NCI-H2227 treated with DMSO at 0.1 percent for 48 hours (cell line): Measurements from ENCODE around the gene SELENOP.
"Not testable (repeated sequence)": the region's sequence is repeated elsewhere in the genome, so short reads cannot be mapped to it uniquely, and the experiment has no call there.

Experiments used
- DNase-seq: peaks from one replicate; lab custom pipeline; 2025; lab: John Stamatoyannopoulos, UW

SELENOP gene

DNA sequence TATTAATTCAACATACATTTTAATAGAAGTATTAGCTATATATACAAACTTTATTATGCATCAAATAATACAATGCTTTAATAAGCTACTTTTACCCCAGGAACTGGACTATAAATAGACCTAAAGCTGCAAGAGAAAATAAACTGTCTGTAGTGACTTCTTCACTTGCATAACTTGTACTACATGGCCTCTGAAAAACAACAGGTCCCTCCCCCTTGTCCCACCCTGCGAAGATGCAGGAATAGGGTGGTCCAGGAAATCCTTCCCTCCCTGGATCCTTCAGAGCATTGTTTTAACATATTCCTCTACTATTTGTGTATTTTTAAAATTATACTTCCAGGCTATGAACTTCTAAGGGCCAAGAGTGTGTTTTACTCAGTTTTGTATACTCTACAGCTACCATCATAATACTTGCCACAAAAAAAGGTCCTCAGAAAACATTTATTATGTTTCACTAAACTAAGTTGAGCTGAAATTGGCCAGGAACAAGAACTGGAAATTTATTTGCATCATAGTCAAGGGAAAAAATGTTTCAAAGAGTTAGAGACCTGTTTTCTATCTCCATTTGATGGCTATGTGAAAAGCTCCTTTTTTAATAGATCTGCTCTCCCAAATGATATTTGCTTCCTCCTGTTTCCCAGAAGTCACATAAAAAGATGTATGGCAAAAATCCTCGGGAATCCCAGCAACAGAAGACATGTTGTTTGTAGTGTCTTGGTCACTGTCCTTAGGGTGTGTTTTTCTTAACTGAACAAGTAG lies 15.2 kb upstream of the SELENOP start:
- no peak for DNase-seq

DNA sequence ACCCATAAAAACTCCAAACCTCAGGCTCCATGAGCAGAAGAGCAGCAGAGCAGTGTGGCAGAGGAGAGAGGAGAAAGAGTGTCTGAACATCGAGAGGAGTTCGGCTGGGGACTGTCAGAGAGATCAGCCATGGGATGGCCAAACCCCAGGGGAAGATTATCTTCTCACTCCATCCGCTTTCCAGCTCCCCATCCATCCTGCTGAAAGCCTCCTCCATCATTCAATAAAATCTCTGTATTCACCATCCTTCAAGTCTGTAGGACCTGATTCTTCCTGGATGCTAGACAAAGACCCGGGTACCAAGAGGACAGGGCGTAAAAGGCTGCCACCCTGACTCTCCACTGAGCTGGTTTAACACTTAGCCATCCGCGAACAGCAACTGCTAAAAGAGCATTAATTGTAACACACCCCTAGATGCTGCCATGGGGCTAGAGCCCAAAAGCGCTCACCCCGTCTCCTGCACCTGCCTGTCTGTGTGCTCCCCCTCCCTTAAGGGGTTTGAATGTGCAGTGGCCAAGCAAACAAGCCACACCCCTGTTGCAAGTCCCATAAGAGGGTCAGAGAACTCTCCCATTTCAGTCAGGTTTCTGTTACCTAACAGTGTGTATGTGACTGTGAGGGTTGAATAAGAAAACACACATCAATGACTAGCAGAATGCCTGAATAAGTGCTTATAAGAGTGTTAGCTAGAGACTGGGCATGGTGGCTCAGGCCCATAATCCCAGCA lies 13.9 kb upstream of the SELENOP start:
- DNase-seq, result no peak

DNA sequence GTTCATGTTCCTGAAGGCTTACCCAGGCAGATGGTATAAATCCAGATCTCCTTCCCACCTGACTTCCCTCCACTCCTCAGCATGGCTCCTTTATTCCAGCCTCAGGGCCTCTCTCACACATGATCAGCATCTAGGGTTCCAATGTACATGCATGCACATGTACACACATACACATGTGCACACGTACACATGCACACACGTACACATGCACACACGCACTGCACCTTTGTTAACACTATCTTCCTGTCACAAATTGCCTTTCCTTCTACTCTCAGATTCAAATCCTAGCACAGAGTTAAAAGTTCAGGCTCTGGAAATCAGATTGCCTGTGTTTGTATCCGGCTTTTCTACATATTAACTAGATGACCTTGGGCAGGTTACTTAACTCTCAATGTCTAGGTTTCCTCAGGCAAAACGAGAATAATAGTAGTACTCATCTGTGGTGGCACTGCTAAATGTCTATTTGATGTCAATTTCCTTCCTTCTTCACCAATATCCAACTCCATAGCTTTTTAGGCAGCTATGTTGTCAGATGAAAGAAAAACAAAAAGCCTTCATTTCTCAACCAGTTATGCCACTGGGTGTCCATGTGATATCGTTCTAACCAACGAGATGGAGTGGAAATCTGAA lies 12.8 kb upstream of the SELENOP start:
- DNase-seq, result no peak

DNA sequence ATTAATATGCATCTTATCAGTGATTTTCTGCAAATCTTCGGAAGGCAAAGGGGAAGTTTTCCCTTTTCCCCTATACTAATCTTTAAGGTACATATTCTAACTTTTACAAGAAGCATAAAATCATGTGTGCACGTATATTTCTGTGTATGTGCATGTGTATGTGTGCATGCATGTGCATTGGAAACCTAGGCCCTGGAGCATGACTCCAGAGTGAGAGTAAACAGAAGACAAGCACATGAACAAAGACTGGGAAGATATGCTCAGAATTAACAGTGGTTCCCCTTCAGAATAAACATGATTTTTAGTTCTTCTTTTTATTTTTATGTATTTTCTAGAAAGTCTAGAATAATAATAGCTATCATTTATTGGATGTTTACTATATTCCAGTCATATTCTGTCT lies 10.9 kb upstream of the SELENOP start:
- DNase-seq, result no peak

DNA sequence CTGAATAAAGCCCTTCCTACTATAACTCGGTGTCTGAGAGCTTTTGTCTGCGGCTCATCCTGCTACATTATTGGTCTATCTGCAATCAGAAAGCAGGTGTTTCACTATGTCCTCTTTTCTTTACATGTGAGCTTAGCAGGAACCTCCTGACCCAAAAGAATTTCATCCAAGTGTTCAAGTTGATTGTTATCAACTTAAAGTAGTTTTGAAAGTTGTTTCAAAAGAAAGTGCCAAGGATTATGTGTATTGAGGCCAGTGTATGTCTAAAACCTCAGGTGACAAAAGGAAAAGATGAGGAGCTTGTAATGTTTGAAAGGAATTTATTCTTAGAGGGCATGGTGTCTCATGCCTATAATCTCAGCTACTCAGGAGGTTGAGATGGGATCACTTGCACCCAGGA lies 8.1 kb upstream of the SELENOP start:
- DNase-seq, result no peak

DNA sequence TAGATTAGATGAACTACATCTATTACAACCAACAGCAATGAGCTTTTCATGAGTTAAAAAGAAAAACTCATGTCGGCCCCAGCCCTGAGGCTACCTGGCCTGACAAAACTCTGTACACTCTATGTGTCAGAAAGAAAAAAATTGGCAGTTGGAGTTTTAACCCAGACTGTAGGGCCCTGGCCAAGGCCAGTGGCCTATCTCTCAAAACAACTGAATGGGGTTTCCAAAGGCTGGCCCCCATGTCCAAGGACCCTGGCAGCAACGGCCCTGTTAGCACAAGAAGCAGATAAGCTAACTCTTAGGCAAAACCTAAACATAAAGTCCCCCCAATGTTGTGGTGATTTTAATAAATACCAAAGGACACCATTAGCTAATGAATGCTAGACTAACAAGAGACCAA lies 4.9 kb upstream of the SELENOP start:
- not testable (repeated sequence) for DNase-seq

DNA sequence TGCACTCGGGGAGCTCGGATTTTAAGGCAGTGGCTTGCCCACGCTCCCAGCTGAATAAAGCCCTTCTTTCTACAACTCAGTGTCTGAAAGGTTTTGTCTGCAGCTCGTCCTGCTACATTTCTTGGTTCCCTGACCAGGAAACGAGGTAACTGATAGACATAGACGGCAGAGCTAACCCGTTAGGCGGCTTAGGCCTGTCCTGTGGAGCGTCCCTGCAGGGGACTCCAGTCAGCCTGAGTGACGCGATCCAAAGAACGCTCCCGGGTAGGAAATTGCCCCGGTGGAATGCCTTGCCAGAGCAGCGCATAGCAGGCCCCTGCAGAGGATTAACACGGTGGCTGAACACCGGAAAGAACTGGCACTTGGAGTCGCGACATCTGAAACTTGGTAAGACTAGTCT lies 1.8 kb upstream of the SELENOP start:
- DNase-seq, result no peak

DNA sequence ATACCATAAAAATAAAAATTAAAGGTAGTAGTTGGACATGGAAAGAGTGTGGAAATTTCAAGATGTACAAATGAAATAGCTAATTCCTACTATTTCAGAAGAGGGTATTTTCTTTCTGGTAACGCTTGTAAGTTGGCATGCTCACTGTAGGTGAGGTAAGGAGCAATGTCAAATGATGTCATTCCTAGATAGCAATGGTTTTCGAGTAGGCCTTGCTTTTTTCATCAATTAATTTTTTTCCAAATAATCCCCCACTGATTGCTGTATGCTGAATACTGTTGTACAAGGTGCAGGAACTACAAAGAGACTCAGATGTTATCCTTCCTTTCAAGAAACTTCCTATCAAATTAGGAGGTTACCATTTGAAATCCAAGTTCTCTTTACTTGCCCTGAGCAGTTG lies 928 bp upstream of the SELENOP start:
- no peak for DNase-seq

DNA sequence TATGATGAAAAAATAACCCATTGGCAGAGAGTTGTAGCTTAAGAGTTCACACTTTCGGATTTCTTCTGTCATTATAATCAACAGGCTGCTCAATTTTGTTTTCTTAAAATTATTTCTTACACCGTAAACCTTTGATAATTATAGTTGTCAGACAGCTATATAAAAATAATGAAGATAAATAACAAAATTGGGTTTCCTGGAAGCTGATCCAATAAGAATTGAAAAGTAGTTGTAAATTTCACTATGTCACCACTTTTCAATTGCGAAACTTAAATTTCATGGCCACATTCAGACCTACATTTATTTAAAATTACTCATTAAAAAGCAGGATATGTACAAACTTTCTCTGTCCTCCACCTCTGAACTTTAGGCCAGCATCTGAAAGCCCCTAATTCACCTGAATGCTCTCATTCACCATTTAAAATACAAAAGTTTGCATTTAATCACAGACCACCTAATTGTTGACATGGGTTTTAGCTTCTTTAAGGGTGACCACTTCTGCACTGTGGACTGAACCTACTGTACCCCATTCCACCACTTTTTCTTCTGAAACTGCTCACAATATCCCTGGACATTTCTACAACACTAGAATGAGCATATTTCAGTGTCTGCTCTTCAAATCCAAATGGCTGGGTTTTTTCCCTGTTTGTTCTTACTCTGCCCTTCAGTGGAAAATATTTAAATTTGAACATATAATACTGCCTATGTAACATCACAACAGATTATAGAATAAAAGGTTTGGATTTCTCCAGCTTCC lies 680 bp downstream of the SELENOP start:
- no peak for DNase-seq

DNA sequence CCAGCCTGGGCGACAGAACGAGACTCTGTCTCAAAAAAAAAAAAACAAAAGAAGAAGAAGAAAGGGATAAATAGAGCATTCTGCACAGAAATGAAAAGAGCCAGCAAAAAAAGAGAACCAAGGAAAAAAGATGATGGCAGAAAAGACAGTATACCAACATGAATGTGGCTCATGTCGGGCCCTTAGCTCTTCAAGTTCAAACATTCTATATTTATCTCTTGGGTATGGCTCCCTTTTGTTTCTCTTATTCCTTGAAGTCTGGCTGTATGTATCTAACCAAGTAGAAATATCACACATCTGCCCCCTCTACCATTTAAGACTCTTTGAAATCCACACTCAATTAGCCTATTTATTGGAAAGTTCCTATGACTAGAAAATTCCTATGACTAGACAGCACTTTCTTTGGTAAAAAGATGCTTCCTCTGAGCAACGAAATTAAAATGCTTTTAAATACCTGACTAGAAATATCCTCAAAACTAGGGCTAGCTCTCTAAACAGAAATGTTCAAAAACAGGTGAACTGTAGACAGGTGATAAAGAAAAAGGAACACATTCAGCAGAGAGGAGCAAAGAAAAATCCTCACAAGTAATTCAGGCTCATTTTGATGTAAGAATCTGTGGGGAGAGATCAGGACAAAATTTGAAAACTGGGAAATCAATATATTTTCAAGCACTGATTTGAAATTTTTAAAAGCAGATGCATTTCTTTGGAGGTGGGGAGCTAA lies 2.6 kb downstream of the SELENOP start:
- no peak for DNase-seq

DNA sequence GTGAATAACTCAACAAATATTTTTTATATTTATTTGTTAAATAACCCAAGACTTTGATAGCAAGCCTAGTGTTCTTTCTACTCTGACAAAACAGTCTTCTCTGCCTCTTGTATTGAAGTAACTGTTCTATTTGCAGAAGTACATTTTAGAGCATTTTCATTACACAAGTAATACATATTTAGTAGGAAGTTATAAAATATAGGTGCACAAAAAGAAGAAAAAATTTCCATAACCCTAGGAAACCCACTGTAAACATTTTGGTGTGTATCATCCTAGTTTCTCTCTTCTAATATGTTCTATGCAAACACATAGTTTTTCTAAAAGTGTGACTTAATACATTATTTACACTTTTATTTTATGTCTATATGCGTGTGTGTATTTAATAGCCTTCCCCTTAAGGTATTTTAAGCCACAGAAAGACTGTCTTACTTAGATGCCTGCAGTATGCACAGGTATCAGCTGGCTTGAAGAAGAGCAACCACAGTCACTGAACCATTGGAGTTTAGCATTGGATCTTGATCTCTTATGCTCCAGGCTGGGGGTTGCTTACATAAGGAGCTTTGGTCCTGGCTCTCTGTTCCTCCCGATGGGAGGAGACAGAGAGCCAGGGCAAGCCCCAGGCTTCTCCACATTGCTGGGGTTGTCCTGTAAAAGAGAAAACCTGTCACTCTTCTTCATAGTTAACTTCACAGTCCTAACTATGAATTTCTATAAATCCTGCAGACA lies 3.8 kb downstream of the SELENOP start:
- DNase-seq, result no peak

DNA sequence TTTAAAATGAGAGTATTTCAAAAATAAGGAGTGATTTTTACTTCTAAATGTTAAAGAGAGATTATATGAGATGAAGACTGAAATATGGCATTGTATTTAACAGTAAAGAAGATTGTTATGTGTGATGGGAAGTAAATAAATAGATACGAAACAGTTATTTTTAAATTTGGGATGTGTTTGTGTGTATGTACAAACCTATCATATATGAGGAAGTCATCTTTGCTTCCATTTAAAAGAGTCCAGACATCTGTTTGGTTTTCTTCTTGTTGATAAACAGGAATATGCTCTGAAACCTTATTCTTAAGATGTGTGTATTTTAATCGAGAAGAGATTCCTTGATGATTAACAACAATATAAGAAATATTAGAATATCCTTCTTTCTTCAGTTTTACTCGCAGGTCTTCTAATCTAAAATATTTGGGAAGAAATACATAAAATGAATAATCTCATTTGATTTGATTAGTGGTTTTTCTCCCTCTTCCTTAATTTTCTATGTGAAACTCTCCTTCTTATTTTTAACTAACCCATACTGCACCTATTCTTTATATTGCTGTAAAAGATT lies 4.9 kb downstream of the SELENOP start:
- no peak for DNase-seq

DNA sequence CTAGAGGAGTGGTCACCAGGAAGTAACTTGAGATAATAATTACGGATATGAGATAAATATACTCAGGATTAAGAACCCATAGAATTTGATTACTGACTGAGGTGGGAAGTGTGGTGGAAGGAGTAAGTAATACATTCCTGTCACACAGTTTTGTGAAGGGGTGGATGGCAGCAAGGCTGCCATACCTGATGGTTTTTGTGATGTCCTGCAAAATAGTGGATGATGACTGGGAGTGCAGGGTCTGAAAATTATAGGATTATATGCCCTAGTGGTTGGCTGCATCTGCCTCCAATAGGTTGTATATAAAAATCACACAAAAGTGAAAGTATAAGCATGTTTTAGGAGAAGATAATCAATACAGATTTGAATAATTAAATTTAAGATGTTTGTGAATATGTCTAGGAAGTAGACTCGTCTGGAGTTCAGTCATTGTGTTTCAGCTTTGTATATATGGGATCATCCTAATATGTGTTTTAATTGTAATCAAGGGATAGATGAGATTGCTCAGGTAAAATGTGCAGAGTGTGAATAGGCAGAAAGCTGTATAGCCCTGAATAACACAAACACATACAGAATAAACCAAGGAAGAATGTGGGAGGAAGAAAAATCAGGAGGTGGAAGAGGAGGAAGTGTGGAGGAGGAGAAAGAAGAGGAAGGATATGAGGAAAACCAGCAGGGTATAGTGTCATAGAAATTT lies 5.5 kb downstream of the SELENOP start:
- DNase-seq, result no peak

DNA sequence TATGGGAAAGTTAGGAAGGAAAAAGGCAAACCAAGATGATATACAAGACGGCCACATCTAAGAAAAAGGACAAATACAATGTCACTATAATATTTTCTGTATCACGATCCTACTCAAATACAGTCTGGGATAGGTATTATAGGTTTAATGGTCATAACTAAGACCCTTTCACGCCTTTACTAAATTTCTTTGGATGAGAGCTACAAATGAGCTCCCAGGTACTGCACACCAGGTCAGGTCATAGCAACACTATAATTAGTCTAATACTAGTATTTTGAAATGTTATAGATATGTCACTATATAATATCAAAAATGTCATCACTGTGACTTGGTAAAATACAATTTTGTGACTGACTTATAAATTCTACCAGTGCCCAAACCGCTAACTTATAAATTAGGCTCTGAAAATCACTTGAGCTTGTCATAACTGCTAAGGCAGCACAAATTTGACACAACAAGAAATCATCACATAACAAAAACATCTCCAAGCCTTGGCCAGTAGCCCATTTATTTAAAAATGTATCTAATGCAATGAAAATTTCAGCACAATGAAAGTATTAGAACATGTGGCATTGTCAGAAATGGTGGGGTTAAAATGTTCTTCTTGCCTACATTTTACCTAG lies 6.9 kb downstream of the SELENOP start:
- no peak for DNase-seq

DNA sequence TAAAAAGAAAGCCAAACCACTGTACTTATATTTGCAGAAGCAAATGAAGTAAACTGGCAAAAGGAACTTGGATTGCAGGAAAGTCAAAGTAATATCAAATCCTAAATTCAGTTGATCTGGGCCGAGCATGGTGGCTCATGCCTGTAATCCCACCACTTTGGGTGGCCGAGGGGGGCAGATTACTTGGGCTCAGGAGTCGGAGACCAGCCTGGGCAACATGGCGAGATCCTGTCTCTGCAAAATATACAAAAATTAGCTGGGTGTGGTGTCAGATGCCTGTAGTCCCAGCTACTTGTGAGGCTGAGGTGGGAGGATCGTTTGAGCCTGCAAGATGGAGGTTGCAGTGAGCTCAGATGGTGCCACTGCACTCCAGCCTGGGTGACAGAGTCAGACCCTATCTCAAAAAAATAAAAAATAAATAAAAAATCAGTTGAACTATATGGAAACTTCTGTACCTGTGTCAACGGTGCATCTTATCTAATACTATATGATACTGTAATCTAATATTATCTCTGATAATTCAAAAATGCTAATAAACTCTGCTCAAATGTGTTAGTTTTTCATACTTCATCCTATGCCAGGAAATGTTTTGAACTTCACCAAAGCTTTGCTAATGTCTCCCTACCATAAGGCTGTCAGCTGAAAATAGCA lies 10.1 kb downstream of the SELENOP start:
- DNase-seq, result no peak

DNA sequence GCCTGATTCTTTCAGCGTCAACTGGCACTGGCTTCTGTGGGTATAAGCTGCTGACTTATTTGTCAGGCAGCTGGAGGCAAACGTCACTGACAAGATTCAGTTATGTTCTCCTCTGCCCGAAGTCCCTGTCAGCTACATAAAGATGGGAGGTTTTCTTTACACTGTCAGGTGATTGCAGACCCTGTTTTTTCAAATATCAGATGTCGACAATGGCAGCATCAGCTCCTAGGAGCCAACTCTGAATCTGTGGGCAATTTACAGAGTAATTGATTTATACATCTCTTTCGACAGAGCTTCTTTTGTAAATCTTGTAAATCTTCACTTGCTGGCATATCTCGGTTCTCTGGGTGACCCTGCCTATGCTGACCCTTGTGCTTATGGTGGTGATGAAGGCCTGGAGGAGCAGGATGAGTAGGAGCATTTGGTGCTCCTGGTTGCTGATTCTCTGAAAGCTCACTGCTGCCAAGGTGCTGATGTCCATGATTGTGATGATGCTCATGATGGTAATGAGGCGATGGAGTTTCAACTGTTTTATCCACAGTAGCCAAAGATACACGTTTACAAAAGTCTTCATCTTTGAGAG lies 10.9 kb downstream of the SELENOP start:
- no peak for DNase-seq

DNA sequence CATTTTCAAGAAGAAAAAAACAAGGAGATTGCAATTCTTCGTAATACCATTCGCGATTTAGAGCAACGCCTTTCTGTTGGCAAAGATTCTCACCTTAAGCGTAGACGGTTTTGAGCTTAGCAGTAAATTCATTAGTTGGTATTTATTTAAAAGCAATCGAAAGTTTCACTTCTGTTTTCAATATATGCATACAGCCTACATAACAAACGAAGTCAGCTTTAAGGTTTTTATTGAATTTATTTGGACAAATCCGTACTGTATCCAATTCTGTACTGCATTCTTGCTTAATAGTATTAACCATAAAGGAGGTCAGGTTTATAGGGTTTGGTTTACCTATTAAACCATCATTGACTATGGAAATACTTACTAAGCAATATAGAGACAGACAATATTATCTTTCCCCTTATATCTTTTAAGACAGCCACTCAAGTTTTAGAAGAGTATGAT lies 12.0 kb downstream of the SELENOP start:
- no peak for DNase-seq

DNA sequence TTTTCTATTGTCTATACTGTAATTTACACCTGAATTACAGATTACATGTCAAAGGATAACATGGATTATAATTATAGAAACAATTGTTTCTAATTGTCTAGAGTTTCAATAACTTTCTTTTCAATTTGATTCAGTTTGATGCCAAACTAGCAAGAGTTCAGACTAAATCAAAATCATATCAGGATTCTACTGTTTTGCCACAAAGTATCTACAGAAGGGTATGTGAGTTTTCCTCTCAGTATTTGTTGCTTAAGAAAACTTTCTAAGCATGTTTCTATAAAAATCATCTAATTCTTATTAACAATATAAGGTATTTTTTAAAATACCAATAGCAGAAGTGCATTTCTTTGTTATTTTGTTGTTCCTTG lies 12.5 kb downstream of the SELENOP start:
- no peak for DNase-seq
